PC-9 (cell line): Measurements from ENCODE around the gene CD99L2.

Experiments used
- CTCF ChIP-seq: fragments of 200-600 bp; sonication (generic); conservative IDR thresholded peaks from 2 replicates; pipeline ENCODE4 v1.6.1; 2017; ENCODE audit warnings: mixed run types, antibody characterized with exemption, mild to moderate bottlenecking, moderate library complexity
- EZH2 ChIP-seq: fragments of 200-600 bp; sonication (generic); IDR thresholded peaks from 2 replicates; pipeline ENCODE4 v1.8.0; 2017; ENCODE audit warnings: antibody characterized with exemption, low read depth

GRCh38 chrX:150926791-150927190, 28.3 kb upstream of the CD99L2 start:
- no peak for TF ChIP-seq CTCF
- no peak for TF ChIP-seq EZH2
